Astrocyte (in vitro differentiated cells and primary cell): Measurements from ENCODE around the gene ZSWIM2.

Experiments
- EZH2 ChIP-seq: IDR thresholded peaks from 2 replicates; pipeline ENCODE4 v1.6.1; 2012; ENCODE audit warnings: mild to moderate bottlenecking, low read length, inconsistent platforms; ENCODE audit not compliant: insufficient read depth
- TF ChIP-seq, protein P1 (sequence below): IDR thresholded peaks from 2 replicates; pipeline ENCODE4 v1.5.1; 2011; ENCODE audit warnings: low read depth, mild to moderate bottlenecking, inconsistent platforms, low read length, moderate library complexity; ENCODE audit not compliant: insufficient read depth

DNA sequence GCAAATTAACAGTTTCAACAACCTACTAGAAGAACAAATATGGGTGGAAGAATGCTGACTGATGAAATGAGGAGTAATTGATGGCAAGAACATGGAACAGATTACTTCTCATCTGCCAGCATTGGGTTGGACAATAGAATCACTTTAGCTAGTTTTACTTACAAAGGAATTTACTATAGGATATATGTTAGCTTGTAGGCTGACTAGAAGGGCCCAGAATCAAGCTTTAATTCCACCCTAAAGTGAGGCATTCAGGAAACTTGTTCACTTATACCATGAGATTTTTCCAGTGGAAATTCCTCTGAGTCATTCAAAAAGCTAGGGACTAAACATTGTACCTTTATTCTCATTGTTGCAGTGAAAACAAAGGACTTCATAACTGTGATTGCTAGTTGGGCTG is 5.0 kb upstream of the ZSWIM2 start:
- TF ChIP-seq, protein P1, sequence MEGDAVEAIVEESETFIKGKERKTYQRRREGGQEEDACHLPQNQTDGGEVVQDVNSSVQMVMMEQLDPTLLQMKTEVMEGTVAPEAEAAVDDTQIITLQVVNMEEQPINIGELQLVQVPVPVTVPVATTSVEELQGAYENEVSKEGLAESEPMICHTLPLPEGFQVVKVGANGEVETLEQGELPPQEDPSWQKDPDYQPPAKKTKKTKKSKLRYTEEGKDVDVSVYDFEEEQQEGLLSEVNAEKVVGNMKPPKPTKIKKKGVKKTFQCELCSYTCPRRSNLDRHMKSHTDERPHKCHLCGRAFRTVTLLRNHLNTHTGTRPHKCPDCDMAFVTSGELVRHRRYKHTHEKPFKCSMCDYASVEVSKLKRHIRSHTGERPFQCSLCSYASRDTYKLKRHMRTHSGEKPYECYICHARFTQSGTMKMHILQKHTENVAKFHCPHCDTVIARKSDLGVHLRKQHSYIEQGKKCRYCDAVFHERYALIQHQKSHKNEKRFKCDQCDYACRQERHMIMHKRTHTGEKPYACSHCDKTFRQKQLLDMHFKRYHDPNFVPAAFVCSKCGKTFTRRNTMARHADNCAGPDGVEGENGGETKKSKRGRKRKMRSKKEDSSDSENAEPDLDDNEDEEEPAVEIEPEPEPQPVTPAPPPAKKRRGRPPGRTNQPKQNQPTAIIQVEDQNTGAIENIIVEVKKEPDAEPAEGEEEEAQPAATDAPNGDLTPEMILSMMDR: no peak
- no peak for TF ChIP-seq EZH2
